SK-N-MC (cell line): ENCODE data around the gene PPP1R12C.

ENCODE experiments used
- DNase-seq: peaks from one replicate; pipeline ENCODE4 v3.0.0-alpha.2; 2011; ENCODE audit warnings: low read depth, low spot score
- H3K27ac ChIP-seq: fragments of 200-600 bp; sonication (generic); 2 replicates; pipeline ENCODE4 v1.5.1; 2016; ENCODE audit warnings: mixed run types
- H3K36me3 ChIP-seq: fragments of 200-600 bp; sonication (generic); 2 replicates; pipeline ENCODE4 v1.6.1; 2017; ENCODE audit warnings: antibody characterized with exemption, low read length, mixed read lengths; ENCODE audit not compliant: insufficient read depth
- H3K4me3 ChIP-seq: fragments of 200-600 bp; sonication (generic); 2 replicates; pipeline ENCODE4 v1.5.1; 2016
- H3K9ac ChIP-seq: fragments of 200-600 bp; sonication (generic); 2 replicates; pipeline ENCODE4 v1.8.0; 2017; ENCODE audit warnings: mixed run types, mixed read lengths; ENCODE audit not compliant: insufficient read length
- H3K9me3 ChIP-seq: fragments of 200-600 bp; sonication (generic); 2 replicates; pipeline ENCODE4 v1.6.1; 2017; ENCODE audit warnings: low read depth, mild to moderate bottlenecking, antibody characterized with exemption, low read length, moderate library complexity, mixed read lengths
- EZH2 ChIP-seq: fragments of 200-600 bp; sonication (generic); IDR thresholded peaks from one replicate; pipeline ENCODE4 v1.6.1; 2017; ENCODE audit warnings: antibody characterized with exemption
- FOXP2 ChIP-seq: optimal IDR thresholded peaks from 2 replicates; pipeline ENCODE3; 2011; ENCODE audit warnings: mild to moderate bottlenecking, moderate library complexity; ENCODE audit not compliant: insufficient read depth; ENCODE audit errors: extremely low read length, control extremely low read depth
- POLR2AphosphoS5 ChIP-seq: IDR thresholded peaks from 2 replicates; pipeline ENCODE4 v1.6.1; 2012; ENCODE audit warnings: mild to moderate bottlenecking, low read depth, low read length, borderline replicate concordance

The PPP1R12C gene

DNA sequence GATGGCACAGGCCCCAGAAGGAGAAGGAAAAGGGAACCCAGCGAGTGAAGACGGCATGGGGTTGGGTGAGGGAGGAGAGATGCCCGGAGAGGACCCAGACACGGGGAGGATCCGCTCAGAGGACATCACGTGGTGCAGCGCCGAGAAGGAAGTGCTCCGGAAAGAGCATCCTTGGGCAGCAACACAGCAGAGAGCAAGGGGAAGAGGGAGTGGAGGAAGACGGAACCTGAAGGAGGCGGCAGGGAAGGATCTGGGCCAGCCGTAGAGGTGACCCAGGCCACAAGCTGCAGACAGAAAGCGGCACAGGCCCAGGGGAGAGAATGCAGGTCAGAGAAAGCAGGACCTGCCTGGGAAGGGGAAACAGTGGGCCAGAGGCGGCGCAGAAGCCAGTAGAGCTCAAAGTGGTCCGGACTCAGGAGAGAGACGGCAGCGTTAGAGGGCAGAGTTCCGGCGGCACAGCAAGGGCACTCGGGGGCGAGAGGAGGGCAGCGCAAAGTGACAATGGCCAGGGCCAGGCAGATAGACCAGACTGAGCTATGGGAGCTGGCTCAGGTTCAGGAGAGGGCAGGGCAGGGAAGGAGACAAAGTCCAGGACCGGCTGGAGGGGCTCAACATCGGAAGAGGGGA, 1.1 kb downstream of the PPP1R12C start:
- TF ChIP-seq FOXP2 (no peak), EZH2 (no peak)
- DNase-seq = no peak
- peak overlapping the region; percentile 88 for H3K4me3 ChIP-seq

DNA sequence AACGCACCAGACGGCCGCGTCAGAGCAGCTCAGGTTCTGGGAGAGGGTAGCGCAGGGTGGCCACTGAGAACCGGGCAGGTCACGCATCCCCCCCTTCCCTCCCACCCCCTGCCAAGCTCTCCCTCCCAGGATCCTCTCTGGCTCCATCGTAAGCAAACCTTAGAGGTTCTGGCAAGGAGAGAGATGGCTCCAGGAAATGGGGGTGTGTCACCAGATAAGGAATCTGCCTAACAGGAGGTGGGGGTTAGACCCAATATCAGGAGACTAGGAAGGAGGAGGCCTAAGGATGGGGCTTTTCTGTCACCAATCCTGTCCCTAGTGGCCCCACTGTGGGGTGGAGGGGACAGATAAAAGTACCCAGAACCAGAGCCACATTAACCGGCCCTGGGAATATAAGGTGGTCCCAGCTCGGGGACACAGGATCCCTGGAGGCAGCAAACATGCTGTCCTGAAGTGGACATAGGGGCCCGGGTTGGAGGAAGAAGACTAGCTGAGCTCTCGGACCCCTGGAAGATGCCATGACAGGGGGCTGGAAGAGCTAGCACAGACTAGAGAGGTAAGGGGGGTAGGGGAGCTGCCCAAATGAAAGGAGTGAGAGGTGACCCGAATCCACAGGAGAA, 1.9 kb downstream of the PPP1R12C start:
- TF ChIP-seq POLR2AphosphoS5 (no peak), FOXP2 (no peak), EZH2 (no peak)
- no peak for DNase-seq
- peak overlapping the region; percentile 43 for H3K9ac ChIP-seq
- H3K4me3 ChIP-seq = peak overlapping the region; percentile 88
- H3K27ac ChIP-seq = no peak overlapping the region
- no peaks in the 10 kb centered on the region; the same call in 1 of the 2 replicates for H3K36me3 ChIP-seq
- no peaks in the 10 kb centered on the region for H3K9me3 ChIP-seq

More for the DNA sequence above, 1.1 kb downstream of the PPP1R12C start:
- Histone ChIP-seq H3K9me3 (no peaks in the 10 kb centered on the region), H3K9ac (peak overlapping the region; percentile 80), H3K27ac (no peak overlapping the region), H3K36me3 (no peaks in the 10 kb centered on the region; the same call in 1 of the 2 replicates)

DNA sequence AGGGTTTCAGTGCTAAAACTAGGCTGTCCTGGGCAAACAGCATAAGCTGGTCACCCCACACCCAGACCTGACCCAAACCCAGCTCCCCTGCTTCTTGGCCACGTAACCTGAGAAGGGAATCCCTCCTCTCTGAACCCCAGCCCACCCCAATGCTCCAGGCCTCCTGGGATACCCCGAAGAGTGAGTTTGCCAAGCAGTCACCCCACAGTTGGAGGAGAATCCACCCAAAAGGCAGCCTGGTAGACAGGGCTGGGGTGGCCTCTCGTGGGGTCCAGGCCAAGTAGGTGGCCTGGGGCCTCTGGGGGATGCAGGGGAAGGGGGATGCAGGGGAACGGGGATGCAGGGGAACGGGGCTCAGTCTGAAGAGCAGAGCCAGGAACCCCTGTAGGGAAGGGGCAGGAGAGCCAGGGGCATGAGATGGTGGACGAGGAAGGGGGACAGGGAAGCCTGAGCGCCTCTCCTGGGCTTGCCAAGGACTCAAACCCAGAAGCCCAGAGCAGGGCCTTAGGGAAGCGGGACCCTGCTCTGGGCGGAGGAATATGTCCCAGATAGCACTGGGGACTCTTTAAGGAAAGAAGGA, 2.8 kb downstream of the PPP1R12C start:
- Histone ChIP-seq H3K27ac (no peak overlapping the region), H3K4me3 (no peak overlapping the region), H3K36me3 (no peaks in the 10 kb centered on the region; the same call in 1 of the 2 replicates), H3K9me3 (no peaks in the 10 kb centered on the region), H3K9ac (no peak overlapping the region)
- DNase-seq = no peak
- TF ChIP-seq POLR2AphosphoS5 = no peak
- no peak for TF ChIP-seq FOXP2
- TF ChIP-seq EZH2 = no peak

DNA sequence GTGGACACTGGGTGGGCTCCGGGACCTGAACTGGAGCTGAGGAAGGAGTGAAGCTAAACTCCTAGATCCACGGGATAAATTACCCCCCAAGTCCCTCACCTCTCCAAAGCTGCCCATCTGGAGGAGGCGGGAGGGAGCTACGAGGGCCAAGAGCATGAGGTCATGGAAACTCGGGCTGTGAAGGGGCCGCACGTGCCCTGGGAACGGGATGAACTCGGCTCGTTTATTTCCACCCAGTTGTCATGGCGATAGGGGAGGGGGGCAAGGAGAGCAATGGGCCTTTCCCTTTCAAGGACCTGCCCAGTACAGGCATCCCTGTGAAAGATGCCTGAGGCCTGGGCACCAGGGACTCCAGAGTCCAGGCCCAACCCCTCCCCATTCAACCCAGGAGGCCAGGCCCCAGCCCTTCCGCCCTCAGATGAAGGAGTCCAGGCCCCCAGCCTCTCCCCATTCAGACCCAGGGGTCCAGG, 3.8 kb downstream of the PPP1R12C start:
- DNase-seq = no peak
- Histone ChIP-seq H3K27ac (no peak overlapping the region), H3K36me3 (no peaks in the 10 kb centered on the region; the same call in 1 of the 2 replicates), H3K9ac (no peak overlapping the region), H3K4me3 (no peak overlapping the region), H3K9me3 (no peaks in the 10 kb centered on the region)
- TF ChIP-seq FOXP2 (no peak), POLR2AphosphoS5 (no peak), EZH2 (no peak)

DNA sequence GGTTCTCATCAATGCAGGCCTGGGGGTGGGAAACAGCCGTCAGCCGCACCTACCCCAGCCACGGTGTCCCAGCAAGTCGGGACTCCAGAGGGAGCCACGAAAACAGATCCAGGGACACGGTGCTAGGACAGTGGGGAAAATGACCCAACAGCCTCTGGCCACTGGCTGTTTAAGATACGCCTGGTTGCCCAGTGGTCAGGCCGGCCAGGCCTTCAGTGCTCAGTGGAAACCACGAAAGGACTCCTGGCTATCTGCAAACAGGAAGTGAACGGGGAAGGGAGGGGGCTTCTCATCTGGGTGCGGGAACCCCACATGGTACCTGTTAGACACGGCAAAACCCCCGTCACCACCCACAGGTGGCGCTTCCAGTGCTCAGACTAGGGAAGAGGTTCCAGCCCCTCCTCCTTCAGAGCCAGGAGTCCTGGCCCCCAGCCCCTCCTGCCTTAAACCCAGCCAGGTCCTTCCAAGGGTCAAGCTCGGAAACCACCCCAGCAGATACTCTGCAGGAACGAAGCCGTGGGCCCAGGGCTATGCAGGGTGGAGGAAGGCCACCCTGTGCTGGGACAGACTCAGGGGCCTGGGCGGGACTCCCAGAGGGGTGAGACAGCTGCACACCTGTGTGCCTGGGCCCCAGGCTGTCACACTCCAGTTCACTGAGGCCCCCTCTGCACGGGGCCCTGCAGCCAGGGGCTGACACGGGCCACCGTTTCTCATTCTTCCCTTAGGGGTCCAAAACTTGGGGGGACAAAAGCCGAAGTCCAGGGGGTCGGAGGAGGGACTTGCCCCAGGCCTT, 4.5 kb downstream of the PPP1R12C start:
- TF ChIP-seq FOXP2 (no peak), EZH2 (no peak), POLR2AphosphoS5 (no peak)
- no peak for DNase-seq
- H3K9me3 ChIP-seq = no peaks in the 10 kb centered on the region
- no peaks in the 10 kb centered on the region; the same call in 1 of the 2 replicates for H3K36me3 ChIP-seq
- H3K9ac ChIP-seq = no peak overlapping the region
- H3K27ac ChIP-seq = no peak overlapping the region
- H3K4me3 ChIP-seq = no peak overlapping the region

DNA sequence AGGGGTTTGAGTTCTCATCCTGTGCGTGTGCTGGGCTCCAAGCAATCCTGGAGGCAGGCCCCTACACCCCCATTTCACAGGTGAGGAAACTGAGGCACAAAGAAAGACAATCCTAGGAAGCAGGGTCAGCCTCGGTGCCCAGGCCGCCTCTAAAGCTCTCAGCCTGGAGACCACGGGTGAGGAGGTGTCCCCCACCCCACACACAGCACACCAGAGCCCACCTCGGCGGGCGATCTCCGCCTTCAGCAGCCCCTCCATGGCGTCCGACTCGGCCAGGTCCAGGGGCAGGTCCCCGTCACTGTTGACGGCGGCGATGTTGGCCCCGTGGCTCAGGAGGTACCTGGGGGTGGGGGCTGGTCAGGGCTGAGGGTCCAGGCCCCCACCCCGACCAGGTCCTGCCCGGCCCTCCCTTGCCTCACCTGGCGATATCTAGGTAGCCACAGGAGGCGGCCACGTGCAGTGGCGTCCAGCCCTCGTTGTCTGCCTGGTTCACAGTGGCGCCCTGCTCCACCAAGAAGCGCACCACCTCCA, 5.1 kb downstream of the PPP1R12C start:
- DNase-seq = no peak
- TF ChIP-seq EZH2 (no peak), FOXP2 (no peak)
- Histone ChIP-seq H3K9ac (no peak overlapping the region), H3K27ac (no peak overlapping the region), H3K9me3 (no peaks in the 10 kb centered on the region), H3K4me3 (no peak overlapping the region), H3K36me3 (no peaks in the 10 kb centered on the region; the same call in 1 of the 2 replicates)

DNA sequence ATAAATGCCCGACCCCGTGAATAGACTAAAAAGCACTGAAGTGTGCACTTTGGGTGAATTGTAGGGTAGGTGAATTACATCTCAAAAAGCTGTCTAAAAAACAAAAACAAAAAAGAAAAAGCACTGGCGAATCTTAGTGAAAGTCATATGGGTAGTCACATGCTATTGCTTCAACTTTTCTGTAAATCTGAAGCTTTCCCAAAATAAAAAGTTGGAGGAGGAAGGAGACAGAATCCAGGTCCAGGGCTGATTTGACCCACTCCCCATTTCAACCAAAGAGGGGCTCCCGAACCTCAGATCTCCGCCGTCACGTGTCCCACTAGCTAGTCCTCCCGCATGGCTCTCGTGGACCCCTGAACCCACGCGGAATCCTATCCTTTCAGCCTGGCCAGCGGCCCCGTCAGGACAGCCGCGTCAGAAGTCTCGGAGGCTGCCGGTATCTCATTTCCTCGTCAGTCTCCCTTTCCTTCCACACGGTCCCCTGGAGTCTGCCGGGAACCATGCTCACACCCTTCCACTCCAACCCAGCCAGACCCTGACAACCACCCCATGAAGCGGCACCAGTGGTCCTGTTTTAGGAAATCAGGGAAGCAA, 6.1 kb downstream of the PPP1R12C start:
- Histone ChIP-seq H3K9ac (no peak overlapping the region), H3K36me3 (no peaks in the 10 kb centered on the region; the same call in 1 of the 2 replicates)
- no peak for TF ChIP-seq FOXP2
- TF ChIP-seq POLR2AphosphoS5 = no peak
- no peak for TF ChIP-seq EZH2

More for the DNA sequence above, 6.1 kb downstream of the PPP1R12C start:
- DNase-seq = no peak
- Histone ChIP-seq H3K9me3 (no peaks in the 10 kb centered on the region), H3K27ac (peak overlapping the region; percentile 25; the same call in 1 of the 2 replicates), H3K4me3 (no peak overlapping the region)
